IMR-90 (cell line): ENCODE measurements around the gene TCFL5. TPM values are rescaled to one million over a fixed set of nuclear protein-coding genes. Genes with fewer than 3 reads are reported as not detected.

Source experiments
- ATAC-seq: fragments of 200-7000 bp; cut with Tn5 transposase; 2 replicates; pipeline ENCODE4 v1.9.1; 2020; ENCODE audit warnings: low read depth, mild to moderate bottlenecking, moderate library complexity
- BruUV-seq: library from RNA; stranded (reverse); fragments of 400-500 nt; replicated peaks from 2 replicates; lab custom pipeline; 2021; lab: Mats Ljungman, UMichigan
- CTCF ChIA-PET: fragments of 300-600 bp; formaldehyde crosslinking; extraction: SDS; loops from one replicate; lab custom pipeline; 2021; ENCODE audit warnings: antibody characterized with exemption; lab: Yijun Ruan, JAX
- POLR2A ChIA-PET: fragments of 300-600 bp; sonication (Branson Sonifier 250); formaldehyde crosslinking; loops from one replicate; lab custom pipeline; 2022; ENCODE audit warnings: antibody characterized with exemption; ENCODE audit not compliant: unreplicated experiment; lab: Charles Lee
- DNase-seq: peaks from one replicate; pipeline ENCODE4 v3.0.0; 2013
- H2AFZ ChIP-seq: replicated peaks from 2 replicates; pipeline ENCODE3; 2013; ENCODE audit warnings: low read length, mild to moderate bottlenecking; ENCODE audit not compliant: poor library complexity
- H2AK5ac ChIP-seq: 2 replicates; pipeline ENCODE4 v1.6.1; 2013; ENCODE audit warnings: low read depth, low read length, inconsistent platforms
- H2AK9ac ChIP-seq: replicated peaks from 2 replicates; pipeline ENCODE3; 2013; ENCODE audit warnings: mild to moderate bottlenecking, low read depth, low read length, moderate library complexity; ENCODE audit not compliant: poor library complexity
- H2BK120ac ChIP-seq: 2 replicates; pipeline ENCODE4 v1.6.1; 2013; ENCODE audit warnings: low read depth, low read length, inconsistent platforms
- H2BK15ac ChIP-seq: 3 replicates; pipeline ENCODE4 v1.6.1; 2013; ENCODE audit warnings: low read depth, low read length, inconsistent platforms
- H2BK20ac ChIP-seq: 2 replicates; pipeline ENCODE4 v1.6.1; 2013; ENCODE audit warnings: low read depth, mild to moderate bottlenecking, inconsistent platforms, low read length, moderate library complexity
- H2BK5ac ChIP-seq: 2 replicates; pipeline ENCODE4 v1.6.1; 2013; ENCODE audit warnings: mild to moderate bottlenecking, low read depth, low read length, inconsistent platforms; ENCODE audit not compliant: poor library complexity, severe bottlenecking
- H3K14ac ChIP-seq: replicated peaks from 2 replicates; pipeline ENCODE4 v1.6.1; 2013; ENCODE audit warnings: low read depth, low read length, inconsistent platforms
- H3K18ac ChIP-seq: 2 replicates; pipeline ENCODE4 v1.6.1; 2013; ENCODE audit warnings: low read depth, low read length, control low read depth
- H3K23ac ChIP-seq: 2 replicates; pipeline ENCODE4 v1.6.1; 2013; ENCODE audit warnings: low read depth, low read length, inconsistent platforms
- H3K27ac ChIP-seq: 2 replicates; pipeline ENCODE4 v1.5.1; 2013; ENCODE audit warnings: mild to moderate bottlenecking, control low read depth, low read length; ENCODE audit not compliant: insufficient read depth
- H3K27me3 ChIP-seq: 2 replicates; pipeline ENCODE4 v1.6.1; 2013; ENCODE audit warnings: low read length; ENCODE audit not compliant: control insufficient read depth, insufficient read depth
- H3K36me3 ChIP-seq: 2 replicates; pipeline ENCODE4 v1.6.1; 2013; ENCODE audit warnings: low read length, mixed read lengths; ENCODE audit not compliant: control insufficient read depth, insufficient read depth
- H3K4ac ChIP-seq: 2 replicates; pipeline ENCODE4 v1.6.1; 2013; ENCODE audit warnings: low read depth, low read length, inconsistent platforms
- H3K4me1 ChIP-seq: 2 replicates; pipeline ENCODE4 v1.6.1; 2013; ENCODE audit warnings: low read length, mixed read lengths; ENCODE audit not compliant: control insufficient read depth, insufficient read depth
- H3K4me2 ChIP-seq: 2 replicates; pipeline ENCODE4 v1.6.1; 2013; ENCODE audit warnings: low read depth, mild to moderate bottlenecking, control low read depth, low read length, moderate library complexity
- H3K4me3 ChIP-seq: 2 replicates; pipeline ENCODE4 v1.5.1; 2013; ENCODE audit warnings: low read depth, mild to moderate bottlenecking, control low read depth, low read length, moderate library complexity; ENCODE audit not compliant: insufficient read depth
- H3K56ac ChIP-seq: 2 replicates; pipeline ENCODE4 v1.6.1; 2013; ENCODE audit warnings: low read length, inconsistent platforms; ENCODE audit not compliant: insufficient read depth; ENCODE audit errors: extremely low read depth
- H3K79me1 ChIP-seq, 2 experiments: 2 replicates each; pipeline ENCODE4 v1.6.1; 2013; ENCODE audit warnings: low read length in 2 of 2, inconsistent platforms in 1 of 2, low read depth in 1 of 2
- H3K9ac ChIP-seq: 2 replicates; pipeline ENCODE4 v1.6.1; 2013; ENCODE audit warnings: low read depth, low read length, control low read depth
- H3K9me1 ChIP-seq: 2 replicates; pipeline ENCODE4 v1.6.1; 2013; ENCODE audit warnings: low read length, inconsistent platforms; ENCODE audit not compliant: insufficient read depth
- H3K9me3 ChIP-seq: 2 replicates; pipeline ENCODE4 v1.6.1; 2013; ENCODE audit warnings: low read length; ENCODE audit not compliant: control insufficient read depth, insufficient read depth
- H4K20me1 ChIP-seq: 2 replicates; pipeline ENCODE4 v1.6.1; 2013; ENCODE audit warnings: low read length, inconsistent platforms; ENCODE audit not compliant: insufficient read depth
- H4K5ac ChIP-seq: 2 replicates; pipeline ENCODE4 v1.6.1; 2013; ENCODE audit warnings: mild to moderate bottlenecking, low read depth, low read length, control low read depth
- H4K8ac ChIP-seq, 2 experiments: 2 replicates each; pipeline ENCODE4 v1.6.1; 2013; ENCODE audit warnings: low read depth in 2 of 2, low read length in 2 of 2, control low read depth in 1 of 2, inconsistent platforms in 1 of 2
- H4K91ac ChIP-seq: 2 replicates; pipeline ENCODE4 v1.6.1; 2013; ENCODE audit warnings: low read depth, low read length, inconsistent platforms; ENCODE audit not compliant: insufficient read depth
- CHD1 ChIP-seq: IDR thresholded peaks from 2 replicates; pipeline ENCODE4 v1.6.1; 2012; ENCODE audit warnings: low read depth, low read length, improper control_type of control experiment
- MAFK ChIP-seq: IDR thresholded peaks from 2 replicates; pipeline ENCODE4 v1.6.1; 2012; ENCODE audit warnings: low read depth, low read length, improper control_type of control experiment
- MAZ ChIP-seq: IDR thresholded peaks from 2 replicates; pipeline ENCODE4 v1.6.1; 2012; ENCODE audit warnings: low read depth, mild to moderate bottlenecking, low read length, improper control_type of control experiment, moderate library complexity, borderline replicate concordance
- POLR2A ChIP-seq: IDR thresholded peaks from 2 replicates; pipeline ENCODE4 v1.6.1; 2012; ENCODE audit warnings: mild to moderate bottlenecking, low read depth, low read length
- RAD21 ChIP-seq: IDR thresholded peaks from 2 replicates; pipeline ENCODE4 v1.6.1; 2012; ENCODE audit warnings: low read length, improper control_type of control experiment
- SMC3 ChIP-seq: fragments of 150-350 bp; IDR thresholded peaks from 2 replicates; pipeline ENCODE4 v1.6.1; 2016; ENCODE audit warnings: low read depth, mild to moderate bottlenecking, antibody characterized with exemption, low read length, moderate library complexity
- USF2 ChIP-seq: fragments of 150-350 bp; IDR thresholded peaks from 2 replicates; pipeline ENCODE4 v1.6.1; 2017; ENCODE audit warnings: mild to moderate bottlenecking, antibody characterized with exemption, low read length, low read depth
- WGBS, 2 experiments: methylation state at CpG; one replicate each; pipeline versions ENCODE4 v1.1.5 to v1.1.7; 2013; ENCODE audit warnings: missing lambda C conversion rate in 2 of 2; ENCODE audit not compliant: insufficient read length in 1 of 2; ENCODE audit errors: extremely low coverage in 2 of 2; 5-methylcytosine and 5-hydroxymethylcytosine counted together
- dilution Hi-C: fragments of 300-500 bp; cut with HindIII; formaldehyde crosslinking; loops from one replicate; pipeline ENCODE4 v1.14.3; 2018; ENCODE audit warnings: low sequenced_read_pairs; ENCODE audit not compliant: unreplicated experiment
- in situ Hi-C: fragments of 300-500 bp; cut with MboI; formaldehyde crosslinking; loops from 3 replicates; pipeline ENCODE4 v1.14.3; 2019; ENCODE audit warnings: low sequenced_read_pairs, inconsistent platforms, mixed read lengths
- intact Hi-C: fragments of 100-400 bp; cut with micrococcal nuclease; formaldehyde crosslinking; loops from 2 replicates; pipeline ENCODE4 v1.10.0; 2022
- polyA plus RNA-seq, 3 experiments: library from polyadenylated mRNA; depleted of rRNA; stranded (reverse); fragments of >200 nt; gene quantifications; 2 replicates each; pipeline ENCODE4 v1.2.3, GENCODE V29; 2012; ENCODE audit warnings: low replicate concordance in 1 of 3
- total RNA-seq: library from RNA; depleted of rRNA; stranded (reverse); fragments of >200 nt; gene quantifications from 2 replicates; pipeline ENCODE4 v1.2.3, GENCODE V29; 2012

The TCFL5 gene
- total and polyA plus RNA-seq, 2 of the 4 experiments (the other 2 are of a cell fraction) = 6.0 to 8.2 TPM

GRCh38 chr20:62831361-62831788, 30.2 kb downstream of the TCFL5 start:
- no peak overlapping the region for H3K56ac ChIP-seq
- no peak overlapping the region for H2AK5ac ChIP-seq
- H3K23ac ChIP-seq = no peak overlapping the region
- H3K4me2 ChIP-seq = no peak overlapping the region
- no peak overlapping the region for H2AFZ ChIP-seq
- CTCF ChIA-PET = no interaction called here
- H3K18ac ChIP-seq = no peak overlapping the region
- no peak overlapping the region for H4K91ac ChIP-seq
- H3K14ac ChIP-seq = no peak overlapping the region
- H3K9me1 ChIP-seq = no peaks in the 10 kb centered on the region; the same call in 1 of the 2 replicates
- no peak overlapping the region for H3K27ac ChIP-seq
- intact Hi-C loops (no loop called here), in situ Hi-C loops (no loop called here), dilution Hi-C loops (no loop called here)
- H2BK20ac ChIP-seq = no peak overlapping the region
- no peak overlapping the region for H4K8ac ChIP-seq
- no TSS peak for BruUV-seq
- no peaks in the 10 kb centered on the region for H4K20me1 ChIP-seq
- H2BK5ac ChIP-seq = no peak overlapping the region
- no peaks in the 10 kb centered on the region; the same call in 1 of the 2 replicates for H3K27me3 ChIP-seq
- no peaks in the 10 kb centered on the region for H3K36me3 ChIP-seq
- ATAC-seq (peak; percentile 18), DNase-seq (no peak)
- no peak overlapping the region for H2BK15ac ChIP-seq
- H3K9ac ChIP-seq = no peak overlapping the region
- no peak overlapping the region for H3K4me3 ChIP-seq
- H2BK120ac ChIP-seq = no peak overlapping the region
- H3K9me3 ChIP-seq = no peaks in the 10 kb centered on the region
- H3K79me1 ChIP-seq = no peaks in the 10 kb centered on the region
- peak overlapping the region; percentile 5 for H2AK9ac ChIP-seq
- peaks cover 3% of the 10 kb centered on the region; the same call in 1 of the 2 replicates for H3K4me1 ChIP-seq
- no peak overlapping the region for H4K5ac ChIP-seq
- no peak for TF ChIP-seq SMC3
- TF ChIP-seq USF2 = no peak
- TF ChIP-seq MAFK = no peak
- TF ChIP-seq POLR2A = no peak
- no peak for TF ChIP-seq MAZ
- TF ChIP-seq RAD21 = no peak
- TF ChIP-seq CHD1 = no peak
- no CpG with 5 or more reads among the region's 10 CpGs for WGBS, 2 experiments
- no peak overlapping the region for H3K4ac ChIP-seq
- POLR2A ChIA-PET = no interaction called here
